Measurements from ENCODE around the gene ZNF384.

Gene ZNF384

DNA sequence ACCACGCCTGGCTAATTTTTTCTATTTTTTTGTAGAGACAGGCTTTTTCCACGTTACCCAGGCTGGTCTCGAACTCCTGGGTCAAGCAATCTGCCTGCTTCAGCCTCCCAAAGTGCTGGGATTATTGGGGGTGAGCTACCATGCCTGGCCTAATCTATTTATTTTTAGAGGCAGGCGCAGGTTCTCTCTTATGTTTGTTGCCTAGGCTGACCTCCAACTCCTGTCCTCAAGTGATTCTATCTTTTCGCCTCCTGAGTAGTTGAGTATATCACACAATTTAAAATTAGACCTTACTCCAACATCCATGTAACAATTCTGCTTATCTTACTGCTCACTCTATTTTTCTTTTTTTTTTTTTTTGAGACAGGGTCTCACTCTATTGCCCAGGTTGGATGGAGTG, 35.2 kb downstream of the ZNF384 start:
- DNase-seq (ENCODE audit: low read depth in 2 of 2) = no peak

DNA sequence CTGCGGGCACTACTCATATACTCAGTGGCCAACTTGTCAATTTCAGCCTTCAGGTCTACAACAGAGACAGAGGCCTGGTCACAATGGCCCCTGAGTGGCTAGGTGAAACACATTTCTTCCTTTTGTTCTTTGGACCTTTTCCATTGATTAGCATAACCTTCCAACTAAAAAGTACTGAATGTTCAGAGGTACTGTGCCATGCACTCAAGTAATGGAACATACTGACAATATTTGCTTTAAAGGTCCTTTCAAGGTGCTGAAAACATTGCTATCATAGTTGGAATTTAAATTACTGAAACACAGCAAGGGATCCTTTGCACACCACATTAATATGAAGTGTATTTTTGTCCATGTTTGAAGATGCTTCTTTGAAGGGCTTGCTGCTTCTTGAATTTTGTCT, 35.8 kb downstream of the ZNF384 start:
- DNase-seq (ENCODE audit: low read depth in 2 of 2) = no peak

DNA sequence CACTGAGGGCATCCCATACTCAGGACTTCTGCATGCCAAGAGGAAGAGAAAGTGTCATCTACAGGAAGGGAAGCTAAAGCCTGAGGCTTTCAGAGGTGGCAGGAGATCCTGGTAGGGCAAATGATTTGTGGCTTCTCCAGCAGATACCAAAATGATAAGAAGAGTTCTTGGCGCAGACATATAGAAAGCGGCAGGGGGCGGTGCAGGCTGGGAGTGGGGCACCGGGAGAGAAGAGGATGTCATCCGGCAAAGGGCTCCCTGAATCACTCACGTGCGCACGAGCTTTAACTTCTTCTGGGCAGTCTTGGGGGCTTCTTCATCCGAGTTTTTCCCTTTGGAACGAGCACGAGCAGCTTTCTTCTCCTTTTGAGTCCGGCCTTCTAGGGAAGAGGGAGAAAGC, 36.8 kb downstream of the ZNF384 start:
- DNase-seq (ENCODE audit: low read depth in 2 of 2) = no peak

DNA sequence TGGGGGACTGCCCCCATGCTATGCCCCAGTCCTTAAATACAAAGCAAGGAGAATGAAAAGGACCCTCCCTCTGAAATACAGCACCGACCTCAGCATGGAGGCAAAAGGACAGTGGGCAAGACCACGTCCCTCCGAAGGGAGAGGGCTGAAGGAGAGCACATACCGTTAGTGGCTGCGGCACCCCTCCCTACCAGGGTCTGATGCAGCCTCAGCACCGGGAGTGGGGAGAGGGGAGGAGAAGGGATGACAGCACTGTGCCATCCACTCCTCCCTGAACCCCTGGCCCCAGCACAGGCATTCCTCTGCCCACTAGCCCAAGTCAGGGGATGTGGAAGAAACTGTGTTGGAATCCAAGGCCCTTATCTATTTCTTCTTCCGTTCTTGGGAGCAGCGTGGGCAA, 38.3 kb downstream of the ZNF384 start:
- DNase-seq (ENCODE audit: low read depth in 2 of 2) = no peak

DNA sequence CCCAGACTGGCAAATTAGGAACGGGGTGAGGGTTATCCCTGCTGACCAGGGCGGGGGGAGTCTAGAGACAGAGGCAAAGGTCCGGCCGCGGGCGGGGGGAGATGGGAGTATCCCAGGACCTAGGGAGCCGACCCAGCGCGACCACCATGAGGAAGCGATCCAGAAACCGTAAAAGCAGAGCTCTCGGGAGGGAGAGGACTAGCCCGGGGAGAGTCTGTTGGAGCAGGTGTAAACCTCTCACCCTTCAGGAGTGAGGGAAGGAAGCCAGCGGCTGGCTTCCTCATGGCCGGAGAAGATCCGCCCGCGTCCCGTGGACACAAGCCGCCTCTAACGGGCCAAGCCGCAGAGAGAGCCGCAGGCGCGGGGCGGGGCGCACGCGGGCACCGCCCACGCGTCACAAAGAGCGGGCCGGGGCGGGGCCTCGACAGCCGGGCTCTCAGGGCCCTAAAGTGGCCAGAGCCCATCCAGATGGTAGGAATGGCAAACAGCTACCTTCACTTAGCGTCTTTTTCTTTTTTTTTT, 42.0 kb downstream of the ZNF384 start, which contains the start of gene ACRBP:
Gene ACRBP (minus strand): TSS at position 350 of the 522 bp plus-strand sequence. CDS start 66 bp downstream, at position 284.
- peak in 1 of 2 donors; percentile 20 for DNase-seq (ENCODE audit: low read depth in 2 of 2)

DNA sequence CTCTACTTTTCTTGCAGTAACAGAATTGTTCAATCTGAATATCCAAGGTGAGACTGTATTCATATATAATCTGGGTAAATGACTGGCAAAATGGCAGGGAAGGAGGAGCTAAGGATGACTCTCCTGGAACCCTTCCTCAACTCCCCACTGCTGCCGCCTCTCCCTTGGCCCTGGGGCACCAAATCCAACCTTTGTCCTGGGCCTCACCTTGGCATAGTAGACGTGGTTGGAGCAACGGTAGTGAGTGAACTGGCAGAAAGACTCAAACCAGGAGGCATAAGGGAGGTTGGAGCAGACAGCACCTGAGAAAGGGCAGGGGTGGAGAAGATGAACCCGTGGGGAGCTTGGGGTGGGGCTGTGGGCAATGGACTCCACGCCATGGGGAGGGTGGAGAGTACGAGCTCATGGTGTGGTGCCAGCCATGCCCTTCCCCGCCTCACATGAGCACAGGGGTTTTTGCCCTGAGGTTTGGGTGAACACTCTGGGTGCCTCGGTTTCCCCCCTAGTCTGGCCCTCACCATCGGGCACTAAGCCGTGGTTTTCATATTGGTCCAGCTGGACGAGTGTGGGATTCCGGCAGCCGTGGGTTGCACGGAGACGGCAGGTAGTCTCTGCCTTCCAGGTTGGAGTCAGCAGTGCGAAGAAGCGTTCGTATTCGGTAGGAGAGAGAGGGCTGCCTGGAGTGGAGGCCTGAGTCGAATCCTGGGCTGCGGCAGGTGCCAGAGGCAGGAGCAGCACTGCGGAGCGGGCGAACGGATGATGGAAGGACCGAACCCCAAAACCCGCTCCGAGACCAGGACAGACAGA, 42.7 kb downstream of the ZNF384 start:
- no peak for DNase-seq (ENCODE audit: low read depth in 2 of 2)

DNA sequence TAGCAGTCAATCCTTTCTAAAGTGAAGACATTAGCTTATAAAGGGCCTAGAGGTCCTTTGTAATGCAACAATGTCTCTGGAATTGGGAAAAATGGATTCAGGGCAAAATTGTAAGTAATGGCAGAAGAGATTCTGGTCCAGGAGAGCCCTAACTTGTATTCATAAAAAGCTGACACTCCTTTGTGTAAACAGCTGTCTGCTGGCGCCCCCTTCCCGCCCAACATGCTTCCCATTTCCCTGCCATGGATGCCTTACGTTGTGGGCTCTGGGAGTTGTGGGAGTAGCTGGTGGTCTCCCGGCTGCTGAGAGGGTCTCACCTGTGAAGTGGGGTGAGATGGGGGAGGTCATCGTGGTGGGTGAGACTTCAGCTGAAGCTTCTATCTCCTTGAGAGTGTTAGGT, 44.3 kb downstream of the ZNF384 start:
- no peak for DNase-seq (ENCODE audit: low read depth in 2 of 2)

DNA sequence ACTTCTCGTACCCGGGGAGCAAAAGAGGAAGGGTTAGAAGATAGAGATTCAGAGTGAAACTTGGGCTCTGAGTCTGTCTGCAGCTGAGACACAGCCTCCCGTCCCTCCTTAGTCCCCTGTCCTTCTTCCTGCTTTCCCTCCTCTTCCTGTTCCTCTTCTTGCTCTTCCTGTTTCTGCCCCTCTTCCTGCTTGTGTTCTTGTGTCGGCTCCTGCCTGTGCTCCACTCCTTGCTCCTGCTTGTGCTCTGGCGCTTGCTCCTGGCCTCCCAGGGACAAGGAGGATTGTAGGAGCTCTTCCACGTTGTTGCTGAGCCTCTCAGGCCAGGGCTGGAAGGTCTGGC, 44.9 kb downstream of the ZNF384 start:
- DNase-seq (ENCODE audit: low read depth in 2 of 2) = no peak

DNA sequence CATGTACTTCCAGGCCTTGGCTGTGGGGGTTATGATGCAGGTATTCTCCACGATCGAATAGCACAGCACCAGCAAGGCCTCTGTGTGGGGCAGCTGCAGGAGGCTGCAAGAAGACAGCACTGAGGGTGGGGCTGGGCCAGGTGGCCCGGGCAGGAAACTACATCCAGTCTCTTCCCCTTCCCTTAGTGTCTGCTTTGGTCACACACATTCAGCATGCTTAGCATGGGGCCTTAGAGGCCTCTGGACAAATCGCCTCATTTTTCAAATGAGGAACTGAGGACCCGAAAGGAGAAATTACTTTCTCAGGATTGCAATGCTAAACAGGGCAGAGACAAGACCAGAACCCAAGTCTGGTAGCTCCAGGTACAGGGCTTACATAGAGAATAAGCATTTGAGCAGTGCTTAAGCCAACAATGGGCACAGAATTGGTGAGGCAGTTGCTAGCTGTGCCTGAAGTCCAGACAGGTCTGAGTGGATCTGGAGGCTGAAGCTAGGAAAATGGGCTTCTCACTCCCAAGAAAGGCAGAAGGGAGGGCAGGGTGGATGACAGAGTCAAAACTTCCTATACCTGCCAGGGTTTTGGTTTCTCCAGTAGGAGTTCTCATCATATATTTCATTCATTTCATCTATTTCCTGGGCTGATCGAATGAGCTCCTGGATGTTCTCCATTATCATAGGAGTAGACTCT, 45.5 kb downstream of the ZNF384 start:
- no peak for DNase-seq (ENCODE audit: low read depth in 2 of 2)

DNA sequence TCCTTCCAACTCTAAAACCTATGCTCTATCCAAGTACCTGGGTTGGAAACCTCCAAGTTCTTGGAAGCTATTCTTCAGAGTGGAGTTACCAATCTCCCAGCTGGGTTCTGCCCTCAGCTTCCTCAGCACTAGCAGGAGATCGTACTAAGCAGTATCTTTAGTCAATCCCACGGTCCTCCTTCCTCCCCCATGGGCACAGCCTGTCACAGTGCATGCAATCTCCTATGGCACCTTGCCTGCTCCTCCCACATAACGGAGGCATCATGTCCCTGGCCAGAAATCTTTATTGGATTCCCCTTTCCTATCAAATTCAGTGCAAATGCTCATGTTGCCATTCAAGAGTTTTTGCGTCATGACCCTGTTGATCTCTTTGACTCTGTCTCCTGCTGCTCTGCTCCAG, 48.0 kb downstream of the ZNF384 start:
- DNase-seq (ENCODE audit: low read depth in 2 of 2) = no peak

DNA sequence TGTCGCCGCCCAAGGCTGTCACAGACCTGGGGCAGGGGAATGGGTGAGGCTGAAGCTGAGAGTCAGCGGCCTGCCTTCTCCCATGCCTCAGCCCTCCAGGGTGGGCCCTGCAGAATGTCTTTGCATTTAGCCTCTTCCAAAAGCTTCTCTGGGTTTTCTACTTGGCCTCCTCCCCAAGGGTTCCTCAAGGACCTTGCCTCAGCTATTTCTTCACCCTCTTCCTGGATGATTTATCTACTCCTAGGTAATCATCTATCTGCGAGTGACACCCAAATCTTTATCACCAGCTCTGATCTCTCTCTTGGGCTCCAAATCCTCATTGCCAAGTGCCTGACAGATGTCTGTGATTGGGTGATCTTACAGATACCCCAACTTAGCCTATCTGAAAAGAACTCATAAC, 48.7 kb downstream of the ZNF384 start:
- DNase-seq (ENCODE audit: low read depth in 2 of 2) = no peak

DNA sequence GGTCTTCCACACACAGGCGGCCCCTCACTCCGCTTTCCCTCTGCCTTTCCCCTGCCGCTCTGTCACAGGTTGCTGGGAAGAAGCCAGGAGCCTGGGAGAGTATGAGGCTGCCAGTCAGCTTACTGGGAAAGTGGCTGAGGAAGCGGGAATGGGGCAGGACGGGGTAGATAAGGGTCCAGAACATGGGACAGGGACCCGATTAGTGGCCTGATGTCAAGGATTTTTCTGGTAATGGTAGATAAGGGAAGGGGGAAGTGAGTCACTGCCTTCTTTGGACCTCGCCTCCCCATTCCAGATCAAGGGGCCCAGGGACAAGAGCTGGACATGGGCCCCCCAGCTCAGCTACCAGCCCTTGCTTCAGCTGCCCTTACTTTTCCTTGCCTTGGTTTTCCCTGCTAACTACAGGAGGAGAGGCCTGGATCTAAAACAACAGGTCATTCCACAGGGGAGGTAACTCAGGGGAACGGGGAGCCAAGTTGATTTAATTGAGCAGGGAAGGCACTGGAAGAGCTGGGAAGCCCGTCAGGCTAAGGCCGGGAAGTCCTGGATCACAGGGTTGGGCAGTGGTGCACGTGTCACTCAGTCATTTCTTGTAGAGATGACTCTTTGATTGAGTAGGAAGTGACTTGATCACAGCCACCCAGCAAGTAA, 49.9 kb downstream of the ZNF384 start:
- DNase-seq (ENCODE audit: low read depth in 2 of 2) = no peak

DNA sequence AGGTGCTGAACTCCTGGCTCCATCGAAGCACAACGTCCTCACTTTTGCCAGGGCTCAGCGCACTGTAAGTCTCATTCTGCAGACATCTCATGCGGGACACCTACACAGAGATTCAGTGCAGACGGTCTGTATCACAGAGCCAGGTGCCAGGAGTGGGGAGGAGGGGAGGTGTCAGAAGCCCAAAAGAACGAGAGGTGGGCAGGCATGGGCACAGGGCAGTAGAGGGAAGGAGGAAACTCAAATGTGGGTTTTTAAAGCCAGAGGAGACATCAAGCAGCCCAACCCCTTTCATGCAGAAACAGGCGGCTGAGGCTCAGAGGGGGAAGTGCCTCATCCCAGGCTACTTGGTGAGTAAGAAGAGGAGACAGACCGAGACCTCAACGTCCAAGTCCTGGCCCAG, 50.9 kb downstream of the ZNF384 start:
- DNase-seq (ENCODE audit: low read depth in 2 of 2) = no peak

DNA sequence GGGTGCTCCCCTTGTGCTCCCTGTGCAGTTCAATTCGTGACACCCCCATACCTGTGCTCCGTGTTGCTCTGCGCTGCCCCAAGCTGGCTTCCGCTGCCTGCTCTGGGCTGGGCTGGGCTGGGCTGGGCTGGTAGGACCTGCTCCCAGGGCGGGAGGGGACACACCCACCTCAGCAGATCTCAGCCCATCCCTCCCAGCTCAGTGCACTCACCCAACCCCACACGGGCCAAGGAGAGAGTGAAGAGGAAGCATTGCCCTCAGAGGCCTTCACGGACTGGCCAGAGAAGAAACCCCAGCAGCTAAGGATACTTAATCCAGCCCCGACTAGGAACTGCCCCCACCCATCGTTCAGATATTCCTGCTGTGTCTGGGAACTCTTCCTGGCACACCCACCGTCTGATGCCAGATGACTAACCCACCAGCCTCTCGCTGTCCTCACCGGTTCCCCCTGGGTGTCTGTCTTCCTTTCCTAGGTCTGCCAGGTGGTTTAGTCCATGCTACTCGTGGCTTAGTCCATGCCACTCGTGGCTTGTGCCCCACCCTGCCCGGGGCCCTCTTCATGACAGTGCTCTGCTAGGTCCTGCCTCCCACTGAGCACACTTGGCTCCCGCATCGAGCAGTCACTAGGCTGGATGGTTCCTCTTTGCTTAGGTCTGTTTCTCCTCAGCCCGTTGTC, 53.2 kb downstream of the ZNF384 start, which contains the start of gene LPAR5:
Gene LPAR5 (minus strand): TSS at position 104 of the 676 bp plus-strand sequence. CDS start 14,711 bp downstream, outside the sequence.
- no peak for DNase-seq (ENCODE audit: low read depth in 2 of 2)

DNA sequence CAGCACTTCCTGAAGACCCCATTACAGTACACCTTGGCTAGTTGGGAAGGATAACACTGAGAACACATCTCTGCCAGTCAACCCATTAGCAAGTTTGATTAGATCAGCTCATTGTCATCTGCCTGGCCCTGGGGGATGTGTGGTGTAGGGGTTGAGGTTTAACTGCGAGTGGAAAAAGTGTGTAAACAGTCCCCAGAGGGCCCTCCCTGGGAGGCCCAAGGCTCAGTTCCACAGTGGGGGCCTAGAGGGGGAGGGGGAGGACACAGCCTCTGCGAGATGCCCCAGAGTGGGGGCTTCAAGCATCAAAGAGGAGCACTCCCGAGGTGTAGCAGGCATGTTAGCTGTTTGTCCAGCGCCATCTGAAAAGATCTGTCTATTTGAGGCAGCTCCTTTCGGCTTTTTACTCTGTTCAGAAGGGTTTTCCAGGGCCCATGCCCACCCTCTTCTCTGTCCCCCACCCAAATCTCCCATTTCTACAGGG, 53.8 kb downstream of the ZNF384 start:
- peak; percentile 47 to 58 for DNase-seq (ENCODE audit: low read depth in 2 of 2)

DNA sequence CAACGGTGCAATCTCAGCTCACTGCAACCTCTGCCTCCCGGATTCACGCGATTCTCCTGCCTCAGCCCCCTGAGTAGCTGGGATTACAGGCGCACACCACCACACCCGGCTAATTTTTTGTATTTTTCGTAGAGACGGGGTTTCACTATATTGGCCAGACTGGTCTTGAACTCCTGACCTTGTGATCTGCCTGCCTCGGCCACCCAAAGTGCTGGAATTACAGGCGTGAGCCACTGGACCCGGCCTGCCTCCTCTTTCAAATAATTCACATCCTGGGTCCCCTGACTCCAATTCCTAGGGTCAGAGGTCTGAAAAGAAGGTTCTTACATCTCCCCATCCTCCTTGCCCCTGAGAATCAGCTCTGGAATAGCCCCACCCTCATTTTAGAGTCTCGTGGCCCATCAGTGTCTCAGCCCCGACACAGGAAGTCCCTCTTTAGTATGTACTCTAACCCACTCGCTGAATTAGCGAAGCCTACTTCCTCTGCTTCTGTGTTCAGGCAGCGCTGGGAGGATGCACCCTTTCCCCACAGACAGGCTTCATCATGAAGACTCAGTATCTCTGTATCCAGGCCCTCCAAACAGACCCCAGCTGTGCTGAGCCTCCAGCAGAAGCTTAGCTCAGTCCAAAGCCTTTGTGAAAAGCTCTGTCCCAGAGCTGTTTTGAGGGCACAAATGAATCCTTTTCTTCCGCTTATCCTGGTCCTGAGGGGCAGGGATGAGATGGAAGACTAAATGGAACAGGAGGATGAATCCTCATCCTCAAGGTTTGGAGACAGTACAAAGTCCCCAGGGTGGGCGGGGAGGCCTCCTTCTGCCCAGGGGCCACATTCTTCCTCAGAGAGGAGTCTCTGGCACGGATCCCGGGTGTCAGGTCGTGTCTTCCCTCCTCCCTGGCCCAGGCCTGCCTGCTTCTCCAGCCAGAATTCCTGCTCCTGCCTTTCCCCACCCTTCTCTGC, 56.9 kb downstream of the ZNF384 start:
- no peak for DNase-seq (ENCODE audit: low read depth in 2 of 2)

DNA sequence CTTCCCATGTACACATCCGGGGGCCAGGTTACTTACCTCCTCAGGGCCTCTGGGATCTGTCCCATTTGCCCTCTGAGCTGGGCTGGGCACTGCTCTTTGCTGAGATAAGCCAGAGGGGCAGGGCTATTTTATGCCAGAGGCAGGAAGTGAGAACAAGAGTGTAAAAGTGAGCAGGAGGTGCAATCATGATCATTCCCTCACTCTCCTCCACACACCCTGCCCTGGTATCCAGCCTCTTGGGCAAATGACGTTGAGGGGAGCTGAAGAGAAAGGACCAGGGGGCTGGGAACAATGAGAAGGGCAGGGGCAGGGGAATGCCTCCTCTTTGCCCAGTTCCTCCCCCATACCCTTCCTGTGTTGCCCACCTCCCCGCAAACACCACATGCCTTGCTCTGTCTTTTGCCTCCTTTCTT, 57.6 kb downstream of the ZNF384 start:
- DNase-seq (ENCODE audit: low read depth in 2 of 2) = no peak

DNA sequence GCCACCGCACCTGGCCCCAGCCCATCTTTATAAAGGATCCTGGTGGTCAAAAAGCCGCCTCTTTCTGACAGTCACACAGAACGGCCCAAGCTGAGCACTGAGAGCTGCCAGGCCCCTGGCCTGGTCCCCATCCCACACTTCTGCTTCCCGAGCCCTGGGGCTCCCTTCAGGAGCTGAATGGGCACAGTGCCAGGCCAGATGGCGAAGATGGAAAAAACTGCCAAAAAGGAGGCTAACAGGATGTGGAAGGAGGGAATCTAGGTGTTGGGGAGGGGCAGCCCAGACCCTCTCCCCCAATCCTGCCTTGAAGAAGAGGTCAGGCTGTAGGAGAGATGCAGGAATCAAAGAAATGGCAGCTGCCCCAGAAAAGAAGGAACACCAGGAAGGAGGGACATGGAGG, 58.4 kb downstream of the ZNF384 start:
- DNase-seq (ENCODE audit: low read depth in 2 of 2) = no peak

DNA sequence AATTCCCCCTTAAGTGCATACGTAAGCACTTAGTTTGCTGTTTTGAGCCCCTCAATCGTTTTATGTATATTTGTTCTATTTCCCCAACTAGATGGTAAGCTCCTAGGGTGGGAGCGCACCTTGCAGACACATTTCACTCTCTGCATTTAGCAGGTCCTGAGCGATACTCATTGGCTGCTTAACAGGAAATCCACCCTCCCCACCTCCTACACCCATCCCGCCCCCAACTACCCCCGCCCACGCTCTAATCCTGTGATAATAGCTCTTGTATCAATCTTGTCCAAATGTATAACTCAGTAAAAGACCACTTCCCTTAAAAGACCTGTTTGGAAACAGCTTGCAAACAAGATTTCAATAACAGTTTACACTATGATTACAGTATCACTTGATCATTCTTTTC, 61.6 kb downstream of the ZNF384 start:
- no peak for DNase-seq (ENCODE audit: low read depth in 2 of 2)

DNA sequence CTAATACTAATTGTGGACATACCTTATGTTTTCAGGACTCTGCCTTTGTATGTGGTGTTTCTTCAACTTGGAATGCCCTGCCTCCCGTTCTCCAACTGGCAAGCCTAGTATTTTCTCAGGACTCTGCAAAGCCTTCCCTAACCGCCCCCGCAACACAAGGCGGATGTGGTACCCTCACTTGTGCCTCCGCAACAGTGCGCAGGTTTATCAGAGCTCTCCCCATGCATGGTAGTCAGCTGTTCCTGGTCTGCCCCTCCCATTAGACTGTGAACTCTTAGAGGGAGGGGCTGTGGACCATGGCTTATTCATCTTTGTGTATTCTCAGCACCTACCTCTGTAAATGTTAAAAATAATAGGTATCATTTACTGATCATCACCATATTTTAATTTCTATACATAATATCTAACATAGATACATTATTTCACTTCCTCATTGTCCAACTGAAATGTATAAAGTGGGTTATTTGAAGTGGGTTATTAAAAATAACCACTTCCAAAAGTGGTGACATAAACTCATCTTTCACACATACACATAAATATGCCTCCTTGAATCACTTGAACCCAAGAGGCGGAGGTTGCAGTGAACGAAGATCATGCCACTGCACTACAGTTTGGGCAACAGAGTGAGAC, 62.4 kb downstream of the ZNF384 start:
- no peak for DNase-seq (ENCODE audit: low read depth in 2 of 2)
